ENCODE results near the gene PATJ. TPM values are rescaled to one million over a fixed set of nuclear protein-coding genes. Genes with fewer than 3 reads are reported as not detected.

PATJ gene
- polyA plus RNA-seq, 1 of the 3 experiments (the other 2 are of a cell fraction), result 3.0 TPM

DNA sequence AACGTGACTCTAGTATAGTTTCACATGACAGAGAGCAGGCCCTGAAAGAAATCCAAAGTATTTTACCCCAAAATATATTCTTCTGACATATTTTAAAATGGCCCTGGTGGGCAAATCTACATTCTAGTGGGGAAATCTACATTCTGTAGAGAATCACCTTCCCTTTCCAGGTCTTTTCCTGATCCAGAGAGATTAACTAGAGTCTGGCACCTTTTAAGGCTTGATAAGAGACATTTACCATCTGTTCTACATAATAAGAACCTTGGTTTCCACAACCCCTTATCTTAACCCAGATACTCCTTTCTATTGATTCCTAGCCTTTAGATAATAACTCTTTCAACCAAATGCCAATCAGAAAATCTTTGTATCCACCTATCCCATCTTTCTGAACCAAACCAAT lies 435.3 kb downstream of the PATJ start:
- no peak overlapping the region for H3K4me3 ChIP-seq (ENCODE audit: low read depth in 2 of 2, low read length in 1 of 2)
- H3K27me3 ChIP-seq (ENCODE audit: insufficient read depth), result no peaks in the 10 kb centered on the region
- no peak overlapping the region for H3K9ac ChIP-seq
- H3K4me1 ChIP-seq (ENCODE audit: control insufficient read depth in 1 of 2, insufficient read depth in 2 of 2, low read depth in 1 of 2, low read length in 1 of 2), result no peaks in the 10 kb centered on the region; a peak in 1 of 4 replicates
- POLR2A ChIA-PET, result no interaction called here
- CTCF ChIA-PET, result no interaction called here
- DNase-seq, result no peak
- H3F3A ChIP-seq (replicated peaks; ENCODE audit: insufficient read depth), result no peaks in the 10 kb centered on the region
- H3K9me2 ChIP-seq, result no peaks in the 10 kb centered on the region
- no peak overlapping the region for H3K27ac ChIP-seq (ENCODE audit: low read depth in 2 of 2, low read length in 1 of 2)
- H3K9me3 ChIP-seq, result no peaks in the 10 kb centered on the region
- no peak overlapping the region for H3K4me2 ChIP-seq
- H2AFZ ChIP-seq (ENCODE audit: low read depth), result no peak overlapping the region
- 16% methylated on average over 1 of the region's 1 CpG for WGBS (ENCODE audit: low lambda C conversion rate)
- H4K20me1 ChIP-seq (ENCODE audit: insufficient read depth), result no peaks in the 10 kb centered on the region
- H3K79me2 ChIP-seq (ENCODE audit: insufficient read depth), result no peaks in the 10 kb centered on the region
- H3K36me3 ChIP-seq (replicated peaks in 1 of 2; ENCODE audit: control insufficient read depth in 1 of 2, insufficient read depth in 2 of 2, low read length in 1 of 2), result no peaks in the 10 kb centered on the region
- TF ChIP-seq, protein P1, sequence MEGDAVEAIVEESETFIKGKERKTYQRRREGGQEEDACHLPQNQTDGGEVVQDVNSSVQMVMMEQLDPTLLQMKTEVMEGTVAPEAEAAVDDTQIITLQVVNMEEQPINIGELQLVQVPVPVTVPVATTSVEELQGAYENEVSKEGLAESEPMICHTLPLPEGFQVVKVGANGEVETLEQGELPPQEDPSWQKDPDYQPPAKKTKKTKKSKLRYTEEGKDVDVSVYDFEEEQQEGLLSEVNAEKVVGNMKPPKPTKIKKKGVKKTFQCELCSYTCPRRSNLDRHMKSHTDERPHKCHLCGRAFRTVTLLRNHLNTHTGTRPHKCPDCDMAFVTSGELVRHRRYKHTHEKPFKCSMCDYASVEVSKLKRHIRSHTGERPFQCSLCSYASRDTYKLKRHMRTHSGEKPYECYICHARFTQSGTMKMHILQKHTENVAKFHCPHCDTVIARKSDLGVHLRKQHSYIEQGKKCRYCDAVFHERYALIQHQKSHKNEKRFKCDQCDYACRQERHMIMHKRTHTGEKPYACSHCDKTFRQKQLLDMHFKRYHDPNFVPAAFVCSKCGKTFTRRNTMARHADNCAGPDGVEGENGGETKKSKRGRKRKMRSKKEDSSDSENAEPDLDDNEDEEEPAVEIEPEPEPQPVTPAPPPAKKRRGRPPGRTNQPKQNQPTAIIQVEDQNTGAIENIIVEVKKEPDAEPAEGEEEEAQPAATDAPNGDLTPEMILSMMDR (IDR thresholded peaks at IDR 0.05), result no peak
- TF ChIP-seq GATA2 (CRISPR knock-in tag; IDR thresholded peaks at IDR 0.05), result no peak
- no peak for TF ChIP-seq TAF1 (IDR thresholded peaks at IDR 0.05; ENCODE audit: borderline replicate concordance, low read depth, low read length)
- TF ChIP-seq SIN3A (IDR thresholded peaks at IDR 0.05; ENCODE audit: borderline replicate concordance, low read depth, low read length), result no peak
- no peak for TF ChIP-seq FOXM1 (IDR thresholded peaks at IDR 0.05; ENCODE audit: low read depth)
- TF ChIP-seq, protein P2, sequence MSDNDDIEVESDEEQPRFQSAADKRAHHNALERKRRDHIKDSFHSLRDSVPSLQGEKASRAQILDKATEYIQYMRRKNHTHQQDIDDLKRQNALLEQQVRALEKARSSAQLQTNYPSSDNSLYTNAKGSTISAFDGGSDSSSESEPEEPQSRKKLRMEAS (IDR thresholded peaks at IDR 0.05; ENCODE audit: low read depth), result no peak
- TF ChIP-seq RCOR1 (IDR thresholded peaks at IDR 0.05; ENCODE audit: low read length), result no peak
- no peak for TF ChIP-seq RFX5 (IDR thresholded peaks at IDR 0.05; ENCODE audit: low read length)
- TF ChIP-seq RXRA (IDR thresholded peaks at IDR 0.05; ENCODE audit: borderline replicate concordance, low read depth), result no peak
- TF ChIP-seq, protein P3, sequence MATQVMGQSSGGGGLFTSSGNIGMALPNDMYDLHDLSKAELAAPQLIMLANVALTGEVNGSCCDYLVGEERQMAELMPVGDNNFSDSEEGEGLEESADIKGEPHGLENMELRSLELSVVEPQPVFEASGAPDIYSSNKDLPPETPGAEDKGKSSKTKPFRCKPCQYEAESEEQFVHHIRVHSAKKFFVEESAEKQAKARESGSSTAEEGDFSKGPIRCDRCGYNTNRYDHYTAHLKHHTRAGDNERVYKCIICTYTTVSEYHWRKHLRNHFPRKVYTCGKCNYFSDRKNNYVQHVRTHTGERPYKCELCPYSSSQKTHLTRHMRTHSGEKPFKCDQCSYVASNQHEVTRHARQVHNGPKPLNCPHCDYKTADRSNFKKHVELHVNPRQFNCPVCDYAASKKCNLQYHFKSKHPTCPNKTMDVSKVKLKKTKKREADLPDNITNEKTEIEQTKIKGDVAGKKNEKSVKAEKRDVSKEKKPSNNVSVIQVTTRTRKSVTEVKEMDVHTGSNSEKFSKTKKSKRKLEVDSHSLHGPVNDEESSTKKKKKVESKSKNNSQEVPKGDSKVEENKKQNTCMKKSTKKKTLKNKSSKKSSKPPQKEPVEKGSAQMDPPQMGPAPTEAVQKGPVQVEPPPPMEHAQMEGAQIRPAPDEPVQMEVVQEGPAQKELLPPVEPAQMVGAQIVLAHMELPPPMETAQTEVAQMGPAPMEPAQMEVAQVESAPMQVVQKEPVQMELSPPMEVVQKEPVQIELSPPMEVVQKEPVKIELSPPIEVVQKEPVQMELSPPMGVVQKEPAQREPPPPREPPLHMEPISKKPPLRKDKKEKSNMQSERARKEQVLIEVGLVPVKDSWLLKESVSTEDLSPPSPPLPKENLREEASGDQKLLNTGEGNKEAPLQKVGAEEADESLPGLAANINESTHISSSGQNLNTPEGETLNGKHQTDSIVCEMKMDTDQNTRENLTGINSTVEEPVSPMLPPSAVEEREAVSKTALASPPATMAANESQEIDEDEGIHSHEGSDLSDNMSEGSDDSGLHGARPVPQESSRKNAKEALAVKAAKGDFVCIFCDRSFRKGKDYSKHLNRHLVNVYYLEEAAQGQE (IDR thresholded peaks at IDR 0.05; ENCODE audit: low read depth, low read length), result no peak
- TF ChIP-seq, protein P4, sequence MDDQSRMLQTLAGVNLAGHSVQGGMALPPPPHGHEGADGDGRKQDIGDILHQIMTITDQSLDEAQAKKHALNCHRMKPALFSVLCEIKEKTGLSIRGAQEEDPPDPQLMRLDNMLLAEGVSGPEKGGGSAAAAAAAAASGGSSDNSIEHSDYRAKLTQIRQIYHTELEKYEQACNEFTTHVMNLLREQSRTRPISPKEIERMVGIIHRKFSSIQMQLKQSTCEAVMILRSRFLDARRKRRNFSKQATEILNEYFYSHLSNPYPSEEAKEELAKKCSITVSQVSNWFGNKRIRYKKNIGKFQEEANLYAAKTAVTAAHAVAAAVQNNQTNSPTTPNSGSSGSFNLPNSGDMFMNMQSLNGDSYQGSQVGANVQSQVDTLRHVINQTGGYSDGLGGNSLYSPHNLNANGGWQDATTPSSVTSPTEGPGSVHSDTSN (IDR thresholded peaks at IDR 0.05), result no peak

Data from SK-N-SH (cell line).